H9 (cell line): ENCODE measurements around the gene LY6G5B. TPM values are rescaled to one million over a fixed set of nuclear protein-coding genes. Genes with fewer than 3 reads are reported as not detected.

Experiments used
- DNase-seq: peaks from one replicate; pipeline ENCODE4 v3.0.0-alpha.2; 2017
- H2AFZ ChIP-seq: one replicate; pipeline ENCODE4 v1.6.1; 2013; ENCODE audit warnings: mild to moderate bottlenecking, low read length, control low read depth, moderate library complexity
- H2AK5ac ChIP-seq: 2 replicates; pipeline ENCODE4 v1.6.1; 2013; ENCODE audit warnings: low read length, control low read depth, mixed read lengths; ENCODE audit not compliant: insufficient read length
- H2BK120ac ChIP-seq: one replicate; pipeline ENCODE4 v1.6.1; 2013; ENCODE audit warnings: low read depth, mild to moderate bottlenecking, low read length, control low read depth, inconsistent platforms; ENCODE audit not compliant: poor library complexity, severe bottlenecking
- H2BK12ac ChIP-seq: 2 replicates; pipeline ENCODE4 v1.6.1; 2013; ENCODE audit warnings: low read length, control low read depth, mixed read lengths, low read depth; ENCODE audit not compliant: insufficient read length
- H2BK15ac ChIP-seq: 2 replicates; pipeline ENCODE4 v1.6.1; 2013; ENCODE audit warnings: low read depth, low read length, control low read depth
- H2BK20ac ChIP-seq: one replicate; pipeline ENCODE4 v1.6.1; 2013; ENCODE audit warnings: low read depth, mild to moderate bottlenecking, low read length, control low read depth, inconsistent platforms; ENCODE audit not compliant: poor library complexity, severe bottlenecking
- H2BK5ac ChIP-seq: 2 replicates; pipeline ENCODE4 v1.6.1; 2013; ENCODE audit warnings: low read length, control low read depth, mixed read lengths; ENCODE audit not compliant: insufficient read length
- H3K14ac ChIP-seq: 2 replicates; pipeline ENCODE4 v1.6.1; 2013; ENCODE audit warnings: low read length, control low read depth; ENCODE audit not compliant: insufficient read depth
- H3K18ac ChIP-seq: 2 replicates; pipeline ENCODE4 v1.6.1; 2013; ENCODE audit warnings: low read depth, mild to moderate bottlenecking, mixed read lengths, low read length, control low read depth; ENCODE audit not compliant: insufficient read length
- H3K23ac ChIP-seq: 2 replicates; pipeline ENCODE4 v1.6.1; 2013; ENCODE audit warnings: low read length, control low read depth, mixed read lengths, low read depth; ENCODE audit not compliant: insufficient read length
- H3K23me2 ChIP-seq: 2 replicates; pipeline ENCODE4 v1.6.1; 2013; ENCODE audit warnings: low read depth, mild to moderate bottlenecking, mixed read lengths, low read length, control low read depth; ENCODE audit not compliant: insufficient read length, poor library complexity, severe bottlenecking
- H3K27ac ChIP-seq: 2 replicates; pipeline ENCODE4 v1.5.1; 2013; ENCODE audit warnings: low read length, control low read depth, mixed read lengths, low read depth; ENCODE audit not compliant: insufficient read length
- H3K27me3 ChIP-seq: 2 replicates; pipeline ENCODE4 v1.6.1; 2013; ENCODE audit warnings: low read length, control low read depth, inconsistent platforms; ENCODE audit not compliant: insufficient read depth
- H3K4ac ChIP-seq: 2 replicates; pipeline ENCODE4 v1.6.1; 2013; ENCODE audit warnings: low read depth, mild to moderate bottlenecking, control low read depth, inconsistent platforms, low read length, moderate library complexity
- H3K4me1 ChIP-seq: 2 replicates; pipeline ENCODE4 v1.6.1; 2013; ENCODE audit warnings: low read length, control low read depth, inconsistent platforms; ENCODE audit not compliant: insufficient read depth
- H3K4me2 ChIP-seq: 2 replicates; pipeline ENCODE4 v1.6.1; 2013; ENCODE audit warnings: low read length, control low read depth, mixed read lengths; ENCODE audit not compliant: insufficient read length, insufficient read depth
- H3K56ac ChIP-seq: 2 replicates; pipeline ENCODE4 v1.6.1; 2013; ENCODE audit warnings: low read depth, mild to moderate bottlenecking, mixed read lengths, low read length, control low read depth; ENCODE audit not compliant: insufficient read length
- H3K79me1 ChIP-seq: 2 replicates; pipeline ENCODE4 v1.6.1; 2013; ENCODE audit warnings: low read depth, mild to moderate bottlenecking, moderate library complexity, low read length, control low read depth, inconsistent platforms; ENCODE audit not compliant: insufficient read depth, poor library complexity, severe bottlenecking
- H3K79me2 ChIP-seq: 2 replicates; pipeline ENCODE4 v1.6.1; 2013; ENCODE audit warnings: low read length, control low read depth, inconsistent platforms; ENCODE audit not compliant: insufficient read depth
- H3K9ac ChIP-seq: 2 replicates; pipeline ENCODE4 v1.6.1; 2013; ENCODE audit warnings: low read length, control low read depth, mixed read lengths; ENCODE audit not compliant: insufficient read length; ENCODE audit errors: extremely low read depth
- H3K9me3 ChIP-seq: one replicate; pipeline ENCODE4 v1.6.1; 2013; ENCODE audit warnings: low read depth, low read length, inconsistent platforms; ENCODE audit not compliant: control insufficient read depth
- H3T11ph ChIP-seq: one replicate; pipeline ENCODE4 v1.6.1; 2013; ENCODE audit warnings: mild to moderate bottlenecking, low read length, control low read depth, inconsistent platforms
- H4K20me1 ChIP-seq: one replicate; pipeline ENCODE4 v1.6.1; 2013; ENCODE audit not compliant: control insufficient read depth, insufficient read length, insufficient read depth
- H4K5ac ChIP-seq: 2 replicates; pipeline ENCODE4 v1.6.1; 2013; ENCODE audit warnings: low read depth, mild to moderate bottlenecking, mixed read lengths, low read length, control low read depth; ENCODE audit not compliant: insufficient read length
- H4K8ac ChIP-seq: replicated peaks from 2 replicates; pipeline ENCODE4 v1.6.1; 2013; ENCODE audit warnings: low read length, control low read depth, mixed read lengths, low read depth; ENCODE audit not compliant: insufficient read length
- H4K91ac ChIP-seq: 2 replicates; pipeline ENCODE4 v1.6.1; 2013; ENCODE audit warnings: low read depth, mild to moderate bottlenecking, moderate library complexity, mixed read lengths, low read length, control low read depth; ENCODE audit not compliant: insufficient read length
- H3K27ac Mint-ChIP-seq, 3 experiments: 2 replicates in 2 of 3; 3 replicates in 1 of 3; pipeline ENCODE4 v1.8.0; 2020 to 2021; ENCODE audit warnings: mixed read lengths in 3 of 3, mild to moderate bottlenecking in 1 of 3, moderate library complexity in 1 of 3
- H3K27me3 Mint-ChIP-seq: 2 replicates; pipeline ENCODE4 v1.8.0; 2021; ENCODE audit warnings: low read depth, mild to moderate bottlenecking, moderate library complexity, mixed read lengths
- H3K36me3 Mint-ChIP-seq, 3 experiments: 2 replicates in 2 of 3; 3 replicates in 1 of 3; pipeline ENCODE4 v1.8.0; 2020 to 2021; ENCODE audit warnings: low read depth in 3 of 3, mixed read lengths in 3 of 3; ENCODE audit not compliant: insufficient read depth in 1 of 3
- H3K4me1 Mint-ChIP-seq, 2 experiments: 2 replicates each; pipeline ENCODE4 v1.8.0; 2020; ENCODE audit warnings: mixed read lengths in 2 of 2
- H3K4me3 Mint-ChIP-seq, 2 experiments: 2 replicates in 1 of 2; 3 replicates in 1 of 2; pipeline ENCODE4 v1.8.0; 2020 to 2021; ENCODE audit warnings: mild to moderate bottlenecking in 2 of 2, mixed read lengths in 2 of 2, moderate library complexity in 1 of 2
- H3K9me3 Mint-ChIP-seq, 2 experiments: 2 replicates in 1 of 2; 3 replicates in 1 of 2; pipeline ENCODE4 v1.8.0; 2020; ENCODE audit warnings: mild to moderate bottlenecking in 2 of 2, mixed read lengths in 2 of 2, moderate library complexity in 1 of 2
- WGBS: extraction: QIAGEN DNeasy Blood & Tissue Kit; methylation state at CpG from one replicate; pipeline ENCODE4 v1.1.7; 2013; ENCODE audit warnings: missing lambda C conversion rate, low lambda C conversion rate, mixed read lengths; ENCODE audit not compliant: insufficient read length; ENCODE audit errors: extremely low coverage; 5-methylcytosine and 5-hydroxymethylcytosine counted together
- total RNA-seq: library from RNA; stranded (reverse); gene quantifications from 2 replicates; pipeline ENCODE4 v1.2.1, GENCODE V29; 2021
- TF ChIP-seq, protein P1 (sequence below): fragments of 200-600 bp; sonication (generic); conservative IDR thresholded peaks from 3 replicates; pipeline ENCODE4 v1.8.0; 2021; ENCODE audit warnings: antibody characterized with exemption, mild to moderate bottlenecking

The LY6G5B gene
- total RNA-seq, 1 experiment from 2014 or later: 21.6 TPM

GRCh38 chr6:31717499-31718222, 47.9 kb downstream of the LY6G5B start:
- peak overlapping the region; percentile 83 for H2AFZ ChIP-seq
- no peaks in the 10 kb centered on the region for H3K9me3 ChIP-seq
- no peaks in the 10 kb centered on the region for H3K27me3 ChIP-seq
- peak overlapping the region in 1 of 2 experiments; percentile 60; a peak in 2 of 5 replicates for H3K4me3 Mint-ChIP-seq
- H2BK15ac ChIP-seq: no peak overlapping the region
- no peak overlapping the region for H2BK120ac ChIP-seq
- H3T11ph ChIP-seq: no peak overlapping the region
- no peak overlapping the region for H2BK20ac ChIP-seq
- no peaks in the 10 kb centered on the region for H4K20me1 ChIP-seq
- H4K8ac ChIP-seq: no peak overlapping the region
- no peak overlapping the region for H3K18ac ChIP-seq
- peaks cover 38 to 49% of the 10 kb centered on the region in 2 experiments for H3K4me1 Mint-ChIP-seq
- no peak overlapping the region for H2AK5ac ChIP-seq
- H3K79me1 ChIP-seq: no peaks in the 10 kb centered on the region
- H3K9me3 Mint-ChIP-seq: no peaks in the 10 kb centered on the region
- no peaks in the 10 kb centered on the region for H3K36me3 Mint-ChIP-seq
- H3K4me1 ChIP-seq: peaks cover 10% of the 10 kb centered on the region; the same call in 1 of the 2 replicates
- no peak overlapping the region for H3K14ac ChIP-seq
- no peak overlapping the region for H4K5ac ChIP-seq
- H3K9ac ChIP-seq: no peak overlapping the region
- H3K27me3 Mint-ChIP-seq: peaks cover under 1% of the 10 kb centered on the region
- TF ChIP-seq, protein P1, sequence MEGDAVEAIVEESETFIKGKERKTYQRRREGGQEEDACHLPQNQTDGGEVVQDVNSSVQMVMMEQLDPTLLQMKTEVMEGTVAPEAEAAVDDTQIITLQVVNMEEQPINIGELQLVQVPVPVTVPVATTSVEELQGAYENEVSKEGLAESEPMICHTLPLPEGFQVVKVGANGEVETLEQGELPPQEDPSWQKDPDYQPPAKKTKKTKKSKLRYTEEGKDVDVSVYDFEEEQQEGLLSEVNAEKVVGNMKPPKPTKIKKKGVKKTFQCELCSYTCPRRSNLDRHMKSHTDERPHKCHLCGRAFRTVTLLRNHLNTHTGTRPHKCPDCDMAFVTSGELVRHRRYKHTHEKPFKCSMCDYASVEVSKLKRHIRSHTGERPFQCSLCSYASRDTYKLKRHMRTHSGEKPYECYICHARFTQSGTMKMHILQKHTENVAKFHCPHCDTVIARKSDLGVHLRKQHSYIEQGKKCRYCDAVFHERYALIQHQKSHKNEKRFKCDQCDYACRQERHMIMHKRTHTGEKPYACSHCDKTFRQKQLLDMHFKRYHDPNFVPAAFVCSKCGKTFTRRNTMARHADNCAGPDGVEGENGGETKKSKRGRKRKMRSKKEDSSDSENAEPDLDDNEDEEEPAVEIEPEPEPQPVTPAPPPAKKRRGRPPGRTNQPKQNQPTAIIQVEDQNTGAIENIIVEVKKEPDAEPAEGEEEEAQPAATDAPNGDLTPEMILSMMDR: peak; percentile 62
- H3K79me2 ChIP-seq: no peaks in the 10 kb centered on the region
- H4K91ac ChIP-seq: no peak overlapping the region
- no peak overlapping the region for H3K27ac ChIP-seq
- peak overlapping the region; percentile 39 to 81 (median 59); a peak in 5 of 7 replicates for H3K27ac Mint-ChIP-seq
- peak; percentile 85 for DNase-seq
- H2BK5ac ChIP-seq: no peak overlapping the region
- no peak overlapping the region for H3K56ac ChIP-seq
- no CpG with 5 or more reads among the region's 10 CpGs for WGBS
- no peak overlapping the region for H2BK12ac ChIP-seq
- no peaks in the 10 kb centered on the region for H3K23me2 ChIP-seq
- H3K23ac ChIP-seq: no peak overlapping the region
- no peak overlapping the region for H3K4ac ChIP-seq
- no peak overlapping the region for H3K4me2 ChIP-seq
